GM19455 (cell line): Measurements from ENCODE around the gene SLC6A13.
"Not testable (repeated sequence)": the region's sequence is repeated elsewhere in the genome, so short reads cannot be mapped to it uniquely, and the experiment has no call there.

ENCODE experiments used
- ATAC-seq: cut with Tn5 transposase; IDR thresholded peaks from one replicate; pipeline ENCODE4 v1.9.1; 2021; ENCODE audit not compliant: unreplicated experiment

SLC6A13 gene

DNA sequence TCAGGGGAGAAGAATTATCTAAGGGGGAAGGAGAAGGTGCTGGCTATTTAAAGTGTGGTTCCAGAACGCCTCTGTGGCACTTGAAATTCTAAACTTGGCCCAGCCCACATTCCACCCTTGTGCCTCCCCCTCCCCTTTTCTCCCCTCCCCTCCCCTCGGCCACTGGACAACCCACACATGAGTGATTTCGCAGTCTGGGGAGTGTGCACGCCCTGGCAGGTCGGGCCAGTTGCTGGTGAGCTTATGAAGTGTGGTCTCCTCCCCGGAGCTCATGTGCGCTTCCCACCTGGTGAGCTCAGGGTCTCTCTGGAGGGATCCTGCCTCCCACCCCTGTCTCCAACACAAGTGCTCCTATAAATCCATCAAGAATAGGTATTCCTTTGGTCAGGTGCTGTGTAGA is at the start of gene SLC6A13:
Gene SLC6A13 (minus strand): TSS at position 20 of the 400 bp plus-strand sequence. CDS start 2,784 bp downstream, outside the sequence.
- ATAC-seq, result no peak

GRCh38 chr12:308511-308910 is 45.9 kb upstream of the SLC6A13 start:
- ATAC-seq, result no peak

DNA sequence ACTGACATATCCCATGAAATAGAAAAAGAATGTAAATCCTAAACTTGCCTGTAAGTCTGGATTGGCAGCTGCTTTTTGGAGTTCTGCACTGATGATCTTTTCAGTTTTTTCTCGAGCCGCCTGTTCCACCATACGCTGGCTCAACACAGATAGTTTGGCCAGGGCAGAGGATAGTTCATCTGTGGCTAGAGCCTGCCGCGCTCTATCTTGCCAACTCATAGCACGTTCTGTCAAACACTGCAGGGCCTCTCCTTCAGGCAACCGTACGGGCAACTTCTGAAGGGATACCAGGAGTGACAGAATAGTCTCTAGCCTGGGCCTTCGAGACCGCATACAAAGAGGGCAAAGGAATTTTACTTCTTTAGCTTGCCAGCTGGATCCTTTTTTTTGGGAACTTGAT is 44.8 kb upstream of the SLC6A13 start:
- no peak for ATAC-seq

DNA sequence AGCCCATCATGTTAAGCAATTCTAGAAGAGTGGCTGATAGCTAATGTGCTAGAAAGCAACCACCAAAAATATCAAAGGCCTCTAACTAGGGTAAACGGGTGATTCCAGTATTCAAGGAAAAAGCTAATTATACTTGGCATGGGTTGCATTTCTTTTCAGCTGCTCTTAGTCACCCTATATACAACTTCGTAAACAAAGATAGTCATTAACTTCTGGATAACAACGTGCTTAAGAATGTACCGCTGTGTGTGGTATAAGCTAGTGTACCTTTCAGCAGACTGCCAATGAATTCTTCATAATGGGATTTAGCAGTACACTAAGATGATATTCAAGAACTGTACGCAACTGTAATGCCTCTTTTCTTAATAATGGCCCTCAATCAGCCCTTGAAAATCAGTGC is 42.2 kb upstream of the SLC6A13 start:
- ATAC-seq, result no peak

GRCh38 chr12:302766-303165 is 40.1 kb upstream of the SLC6A13 start:
- not testable (repeated sequence) for ATAC-seq

DNA sequence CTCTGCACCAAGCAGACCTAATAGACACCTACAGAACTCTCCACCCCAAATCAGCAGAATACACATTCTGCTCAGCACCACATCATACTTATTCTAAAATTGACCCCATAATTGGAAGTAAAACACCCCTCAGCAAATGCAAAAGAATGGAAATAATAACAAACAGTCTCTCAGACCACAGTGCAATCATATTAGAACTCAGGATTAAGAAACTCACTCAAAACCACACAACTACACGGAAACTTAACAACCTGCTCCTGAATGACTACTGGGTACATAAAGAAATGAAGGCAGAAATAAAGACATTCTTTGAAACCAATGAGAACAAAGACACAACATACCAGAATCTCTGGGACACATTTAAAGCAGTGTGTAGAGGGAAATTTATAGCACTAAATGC is 37.5 kb upstream of the SLC6A13 start:
- ATAC-seq, result not testable (repeated sequence)

GRCh38 chr12:299511-299910 is 36.9 kb upstream of the SLC6A13 start:
- not testable (repeated sequence) for ATAC-seq

DNA sequence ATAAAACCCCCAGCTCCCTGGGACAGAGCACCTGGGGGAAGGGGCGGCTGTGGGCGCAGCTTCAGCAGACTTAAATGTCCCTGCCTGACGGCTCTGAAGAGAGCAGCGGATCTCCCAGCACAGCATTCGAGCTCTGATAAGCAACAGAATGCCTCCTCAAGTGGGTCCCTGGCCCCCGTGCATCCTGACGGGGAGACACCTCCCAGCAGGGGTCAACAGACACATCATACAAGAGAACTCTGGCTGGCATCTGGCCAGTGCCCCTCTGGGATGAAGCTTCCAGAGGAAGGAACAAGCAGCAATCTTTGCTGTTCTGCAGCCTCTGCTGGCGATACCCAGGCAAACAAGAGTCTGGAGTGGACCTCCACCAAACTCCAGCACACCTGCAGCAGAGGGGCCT is 35.4 kb upstream of the SLC6A13 start:
- ATAC-seq, result not testable (repeated sequence)

- no peak for ATAC-seq
These were observed 32.5 kb upstream of the SLC6A13 start for GRCh38 chr12:295132-295531.

DNA sequence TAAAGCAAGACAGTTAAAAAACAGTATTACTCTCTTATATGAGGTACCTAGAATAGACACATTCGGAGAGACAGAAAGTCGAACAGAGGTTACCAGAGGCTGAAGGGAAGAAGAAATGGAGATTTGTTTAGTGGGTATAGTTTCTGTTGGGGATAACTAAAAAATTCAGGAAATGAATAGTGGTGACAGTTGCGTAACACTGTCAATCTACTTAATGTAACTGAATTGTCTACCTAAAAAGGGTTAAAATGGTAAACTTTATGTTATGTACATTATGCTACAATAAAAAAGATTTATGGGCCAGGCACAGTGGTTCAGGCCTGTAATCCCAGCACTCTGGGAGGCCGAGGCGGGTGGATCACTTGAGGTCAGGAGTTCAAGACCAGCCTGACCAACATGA is 30.6 kb upstream of the SLC6A13 start:
- no peak for ATAC-seq

- ATAC-seq, result no peak
These were observed 29.6 kb upstream of the SLC6A13 start for GRCh38 chr12:292186-292585.

GRCh38 chr12:291153-291723 is 28.6 kb upstream of the SLC6A13 start:
- no peak for ATAC-seq

DNA sequence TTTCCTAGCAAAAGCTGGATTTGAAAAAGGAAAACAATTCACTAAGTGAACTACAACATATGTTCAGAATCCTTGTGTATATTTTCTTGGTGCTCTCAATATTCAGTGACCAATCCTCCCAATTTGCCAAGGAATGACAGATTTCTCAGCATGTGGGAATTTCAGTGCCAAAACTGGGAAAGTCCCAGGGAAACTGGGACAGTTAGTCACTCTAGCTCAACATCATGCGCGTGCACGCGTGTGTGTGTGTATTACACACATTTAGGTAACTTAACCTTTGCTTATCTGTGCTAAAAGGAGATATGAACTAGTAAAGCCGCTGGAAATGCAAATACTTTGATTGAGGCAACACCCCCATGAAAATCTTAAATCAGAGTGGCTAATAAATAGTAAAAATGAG is 26.1 kb upstream of the SLC6A13 start:
- no peak for ATAC-seq

DNA sequence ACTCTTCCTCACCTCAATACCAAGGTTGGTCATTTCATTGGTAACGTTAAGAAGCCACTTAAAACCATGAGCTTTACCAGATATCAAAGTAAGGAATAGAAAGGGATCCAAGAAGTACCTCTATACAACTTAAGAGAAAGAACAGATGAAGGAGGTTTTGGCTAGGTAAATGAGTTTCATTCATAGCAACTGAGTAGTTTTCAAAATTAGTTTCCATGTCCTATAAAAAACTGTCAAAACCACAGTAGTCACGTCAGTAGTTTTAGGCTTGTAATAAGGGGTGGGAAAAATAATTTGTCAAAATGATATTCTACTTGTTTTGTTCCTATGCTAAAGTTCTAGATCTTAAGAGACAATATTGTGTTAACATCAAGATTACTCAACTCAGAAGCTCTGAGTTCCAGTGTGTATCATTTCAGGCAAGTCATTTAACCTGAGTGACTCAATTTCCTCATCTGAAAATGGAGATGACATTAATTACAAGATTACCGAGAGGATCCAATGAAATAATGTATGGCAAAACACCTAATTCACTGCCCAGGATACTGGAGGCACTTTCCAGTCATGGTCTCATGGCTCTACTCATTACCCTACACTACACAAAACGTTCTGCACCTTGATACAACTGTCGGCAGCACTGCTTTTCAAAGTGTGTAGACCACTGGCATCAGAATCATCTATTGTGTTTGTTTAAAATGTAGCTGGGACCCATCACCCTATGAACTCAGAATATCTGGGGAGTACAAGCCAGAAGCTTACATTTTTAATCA is 24.1 kb upstream of the SLC6A13 start:
- no peak for ATAC-seq

- ATAC-seq, result no peak
These were observed 15.4 kb upstream of the SLC6A13 start for GRCh38 chr12:278046-278445.

DNA sequence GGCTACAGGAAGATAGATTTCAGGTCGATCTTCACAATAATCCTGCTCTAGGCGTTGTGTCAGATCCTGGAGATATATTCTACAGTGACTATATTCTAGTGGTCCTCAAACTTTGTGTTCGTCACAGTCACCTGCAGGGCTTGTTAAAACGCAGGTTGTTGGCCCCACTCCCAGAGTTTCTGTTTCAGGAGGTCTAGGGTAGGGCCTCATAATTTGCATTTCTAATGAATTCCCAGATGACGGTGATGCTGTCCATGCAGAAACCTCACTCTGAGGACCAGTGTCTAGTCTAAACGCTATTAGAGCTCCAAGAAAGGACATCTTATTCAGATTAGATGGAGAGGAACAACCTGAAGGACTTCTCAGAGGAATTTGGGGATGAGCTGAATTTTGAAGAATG is 13.2 kb upstream of the SLC6A13 start:
- no peak for ATAC-seq

DNA sequence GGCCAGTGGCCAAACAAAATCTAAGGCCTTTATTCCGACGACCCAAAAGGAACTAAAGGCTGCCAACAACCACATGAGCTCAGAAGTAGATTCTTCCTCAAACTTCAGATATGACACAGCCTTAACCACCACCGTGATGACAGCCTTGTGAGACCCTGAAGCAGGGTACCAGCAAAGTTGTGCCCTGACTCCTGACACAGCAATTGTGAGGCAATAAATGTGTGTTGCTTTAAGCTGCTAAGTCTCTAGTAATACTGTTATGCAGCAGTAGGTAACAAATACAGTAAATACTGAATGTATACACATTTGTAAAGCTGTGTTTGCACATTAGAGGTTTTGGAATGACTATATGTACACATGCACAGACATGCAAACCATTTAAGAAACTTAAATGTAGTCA is 10.7 kb upstream of the SLC6A13 start:
- ATAC-seq, result no peak

- no peak for ATAC-seq
These were observed 10.3 kb upstream of the SLC6A13 start for GRCh38 chr12:272942-273341.

DNA sequence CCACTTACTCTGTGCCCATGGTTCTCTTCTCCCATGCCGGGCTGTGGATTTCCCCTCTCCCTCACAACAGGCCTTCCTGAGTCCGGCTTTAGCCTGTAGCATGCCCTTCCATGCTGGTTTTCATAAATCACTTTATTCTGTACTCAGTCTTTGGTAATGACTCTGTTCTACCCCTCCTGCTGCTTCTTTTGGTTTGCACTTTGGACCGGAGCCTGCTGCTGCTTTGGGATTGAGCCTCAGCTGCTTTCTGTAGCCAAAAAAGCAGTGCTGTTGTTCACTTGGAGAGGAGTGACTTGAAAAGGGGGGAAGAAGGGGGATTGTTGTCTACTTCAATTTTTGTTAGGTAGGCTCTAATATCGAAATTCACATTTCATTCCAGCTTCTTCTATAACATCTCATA is 8.5 kb upstream of the SLC6A13 start:
- ATAC-seq, result no peak

GRCh38 chr12:269191-269590 is 6.6 kb upstream of the SLC6A13 start:
- ATAC-seq, result no peak

- ATAC-seq, result no peak
These were observed 5.8 kb upstream of the SLC6A13 start for GRCh38 chr12:268483-268840.

GRCh38 chr12:267581-268482 is 5.2 kb upstream of the SLC6A13 start:
- ATAC-seq, result no peak
